ENCODE measurements around the gene RAB4A.

Gene RAB4A

DNA sequence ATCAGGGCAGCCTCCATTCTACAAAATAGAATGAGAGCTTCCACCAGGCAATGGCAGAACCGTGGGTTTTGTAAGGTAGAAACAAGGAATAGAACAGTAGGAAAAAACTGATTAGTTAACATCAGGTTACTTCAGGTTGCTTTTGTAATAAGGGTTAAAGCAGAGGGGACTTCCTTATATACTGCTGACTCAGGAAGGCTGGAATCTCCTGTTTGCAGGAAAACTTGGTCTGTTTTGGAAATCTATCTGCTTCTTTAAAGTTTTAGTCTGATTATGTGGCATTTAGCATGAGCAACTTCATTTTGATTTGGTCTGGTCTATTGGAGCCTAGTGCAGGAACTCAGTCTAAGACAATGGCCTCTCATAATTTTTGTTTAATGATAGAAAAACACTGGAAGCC lies 32.7 kb upstream of the RAB4A start:
- no peaks in the 10 kb centered on the region for H3K36me3 ChIP-seq (replicated peaks)
- DNase-seq, result no peak
- no peak overlapping the region for H3K4me3 ChIP-seq (ENCODE audit: low read depth, low read length)
- in situ Hi-C loops (cut with HindIII; ENCODE audit: low pct_ligation_motif_present, low sequenced_read_pairs), result no loop called here
- peaks cover 2% of the 10 kb centered on the region for H3K27me3 ChIP-seq (replicated peaks)
- H3K27ac ChIP-seq, result no peak overlapping the region
- TF ChIP-seq, protein P1, sequence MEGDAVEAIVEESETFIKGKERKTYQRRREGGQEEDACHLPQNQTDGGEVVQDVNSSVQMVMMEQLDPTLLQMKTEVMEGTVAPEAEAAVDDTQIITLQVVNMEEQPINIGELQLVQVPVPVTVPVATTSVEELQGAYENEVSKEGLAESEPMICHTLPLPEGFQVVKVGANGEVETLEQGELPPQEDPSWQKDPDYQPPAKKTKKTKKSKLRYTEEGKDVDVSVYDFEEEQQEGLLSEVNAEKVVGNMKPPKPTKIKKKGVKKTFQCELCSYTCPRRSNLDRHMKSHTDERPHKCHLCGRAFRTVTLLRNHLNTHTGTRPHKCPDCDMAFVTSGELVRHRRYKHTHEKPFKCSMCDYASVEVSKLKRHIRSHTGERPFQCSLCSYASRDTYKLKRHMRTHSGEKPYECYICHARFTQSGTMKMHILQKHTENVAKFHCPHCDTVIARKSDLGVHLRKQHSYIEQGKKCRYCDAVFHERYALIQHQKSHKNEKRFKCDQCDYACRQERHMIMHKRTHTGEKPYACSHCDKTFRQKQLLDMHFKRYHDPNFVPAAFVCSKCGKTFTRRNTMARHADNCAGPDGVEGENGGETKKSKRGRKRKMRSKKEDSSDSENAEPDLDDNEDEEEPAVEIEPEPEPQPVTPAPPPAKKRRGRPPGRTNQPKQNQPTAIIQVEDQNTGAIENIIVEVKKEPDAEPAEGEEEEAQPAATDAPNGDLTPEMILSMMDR (IDR thresholded peaks at IDR 0.05; ENCODE audit: low read depth, low read length, missing control alignments), result no peak

DNA sequence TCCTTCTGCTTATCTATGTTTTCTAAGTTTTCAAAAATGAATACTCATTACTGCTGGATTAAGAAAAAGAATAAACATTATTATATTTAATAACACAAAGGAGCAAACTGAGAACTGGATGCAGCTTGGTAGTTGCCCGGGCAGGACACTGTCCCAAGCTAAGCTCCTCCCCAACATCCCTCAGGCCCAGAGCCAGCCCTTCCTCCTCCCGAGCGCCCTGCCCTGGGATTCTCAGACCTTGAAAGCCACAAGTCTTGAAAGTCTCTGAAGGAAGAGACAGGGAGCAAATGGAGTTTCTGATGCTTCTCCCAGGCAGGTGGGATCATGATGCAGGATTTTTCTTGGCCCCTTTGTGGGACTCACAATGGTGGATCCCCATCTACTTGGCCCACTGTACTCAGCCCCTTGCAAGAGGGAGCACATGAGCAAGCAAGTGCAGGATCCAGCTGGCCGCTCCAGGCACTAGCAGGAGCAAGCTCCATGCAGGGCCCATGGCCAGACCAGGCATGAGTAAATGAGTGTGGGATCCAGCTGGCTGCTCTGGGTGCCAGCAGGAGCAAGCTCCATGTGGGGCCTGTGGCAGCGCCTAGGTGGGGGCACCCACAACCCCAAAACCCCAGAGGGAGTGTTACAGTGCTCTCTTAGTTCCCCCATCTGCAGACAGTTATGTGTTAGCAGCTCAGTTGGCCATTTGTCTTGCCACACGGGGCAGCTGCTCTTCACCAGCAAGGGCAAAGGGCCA lies 32.1 kb upstream of the RAB4A start:
- no peak overlapping the region for H3K4me3 ChIP-seq (ENCODE audit: low read depth, low read length)
- H3K36me3 ChIP-seq (replicated peaks), result no peaks in the 10 kb centered on the region
- in situ Hi-C loops (cut with HindIII; ENCODE audit: low pct_ligation_motif_present, low sequenced_read_pairs), result no loop called here
- DNase-seq, result no peak
- no peak overlapping the region for H3K27ac ChIP-seq
- TF ChIP-seq, protein P1 (IDR thresholded peaks at IDR 0.05; ENCODE audit: low read depth, low read length, missing control alignments), result no peak
- peaks cover 2% of the 10 kb centered on the region for H3K27me3 ChIP-seq (replicated peaks)

DNA sequence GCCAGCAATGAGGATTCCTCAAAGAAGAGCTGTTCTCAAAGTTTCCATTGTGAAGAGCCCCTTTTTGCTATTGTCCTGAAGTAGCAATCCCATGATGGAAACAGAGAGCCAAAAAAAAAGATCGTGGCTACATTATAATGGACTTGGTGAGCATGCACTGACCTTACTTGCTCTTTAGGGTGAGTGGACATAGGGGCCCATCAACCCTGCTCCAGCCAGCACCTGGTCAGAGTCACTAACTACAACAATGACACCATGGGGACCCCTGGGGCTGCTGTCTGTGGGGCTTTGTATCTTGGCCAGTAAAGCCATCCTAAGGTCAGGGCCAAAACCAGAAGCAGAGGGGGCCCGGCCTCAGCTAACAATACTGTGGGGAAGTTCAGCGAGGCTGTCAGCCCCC lies 30.4 kb upstream of the RAB4A start:
- Histone ChIP-seq H3K27ac (no peak overlapping the region), H3K36me3 (replicated peaks) (no peaks in the 10 kb centered on the region), H3K27me3 (replicated peaks) (no peaks in the 10 kb centered on the region), H3K4me3 (ENCODE audit: low read depth, low read length) (no peak overlapping the region)
- TF ChIP-seq, protein P1 (IDR thresholded peaks at IDR 0.05; ENCODE audit: low read depth, low read length, missing control alignments), result no peak
- DNase-seq, result no peak
- in situ Hi-C loops (cut with HindIII; ENCODE audit: low pct_ligation_motif_present, low sequenced_read_pairs), result no loop called here

DNA sequence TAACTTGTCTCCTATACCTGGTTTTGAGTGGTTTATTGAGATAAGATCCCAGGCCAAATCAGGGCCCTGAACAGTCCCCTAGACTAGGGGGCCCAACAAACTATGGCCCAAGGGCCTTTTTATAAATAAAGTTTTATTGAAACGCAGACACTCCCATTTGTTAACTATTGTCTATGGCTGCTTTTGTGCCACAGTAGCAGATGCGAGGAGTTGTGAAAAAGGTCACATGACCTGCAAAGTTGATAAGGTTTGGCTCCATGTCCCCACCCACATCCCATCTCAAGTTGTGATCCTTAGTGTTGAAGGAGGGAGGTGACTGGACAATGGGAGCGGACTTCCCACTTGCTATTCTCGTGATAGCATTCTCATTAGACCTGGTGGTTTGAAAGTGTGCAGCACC lies 29.5 kb upstream of the RAB4A start:
- TF ChIP-seq, protein P1 (IDR thresholded peaks at IDR 0.05; ENCODE audit: low read depth, low read length, missing control alignments), result no peak
- Histone ChIP-seq H3K36me3 (replicated peaks) (no peaks in the 10 kb centered on the region), H3K27me3 (replicated peaks) (no peaks in the 10 kb centered on the region), H3K27ac (no peak overlapping the region), H3K4me3 (ENCODE audit: low read depth, low read length) (no peak overlapping the region)
- in situ Hi-C loops (cut with HindIII; ENCODE audit: low pct_ligation_motif_present, low sequenced_read_pairs), result no loop called here
- no peak for DNase-seq

DNA sequence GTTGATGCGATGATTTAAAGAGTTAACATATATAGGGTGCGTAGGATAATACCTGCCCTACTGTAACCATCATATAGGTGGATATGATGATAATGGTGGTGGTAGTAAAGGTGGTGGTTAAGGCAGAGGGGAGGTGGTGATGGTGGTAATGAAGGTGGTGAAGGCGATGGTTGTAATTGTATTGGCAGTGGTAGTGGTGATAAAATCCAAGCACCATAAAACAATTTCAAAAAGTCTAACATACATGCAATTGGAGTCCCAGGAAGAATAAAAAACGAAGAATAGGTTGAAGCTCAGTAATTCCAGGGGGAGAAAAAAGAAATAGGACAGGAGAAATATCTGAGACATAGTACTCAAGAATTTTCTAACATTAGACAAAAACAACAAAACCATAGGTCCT lies 27.3 kb upstream of the RAB4A start:
- Histone ChIP-seq H3K27ac (no peak overlapping the region), H3K4me3 (ENCODE audit: low read depth, low read length) (no peak overlapping the region), H3K36me3 (replicated peaks) (no peaks in the 10 kb centered on the region), H3K27me3 (replicated peaks) (no peaks in the 10 kb centered on the region)
- TF ChIP-seq, protein P1 (IDR thresholded peaks at IDR 0.05; ENCODE audit: low read depth, low read length, missing control alignments), result no peak
- DNase-seq, result no peak
- in situ Hi-C loops (cut with HindIII; ENCODE audit: low pct_ligation_motif_present, low sequenced_read_pairs), result no loop called here

DNA sequence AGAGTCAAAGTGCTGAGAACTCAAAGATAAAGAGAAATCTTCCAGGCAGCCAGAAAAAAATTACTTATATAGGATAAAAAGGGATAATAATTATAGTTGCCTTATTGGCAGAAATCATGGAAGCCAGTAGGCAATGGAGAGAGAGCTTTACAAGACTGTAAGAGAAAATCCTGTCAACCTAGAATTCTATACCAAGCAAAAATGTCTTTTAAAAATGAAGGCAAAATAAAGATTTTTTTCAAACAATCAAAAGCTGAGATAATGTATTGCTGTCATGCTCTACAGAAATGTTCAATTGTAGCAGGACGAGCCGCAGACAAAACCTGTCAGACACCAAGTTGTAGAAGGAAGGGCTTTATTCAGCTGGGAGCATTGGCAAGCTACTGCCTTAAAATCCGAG lies 26.8 kb upstream of the RAB4A start:
- in situ Hi-C loops (cut with HindIII; ENCODE audit: low pct_ligation_motif_present, low sequenced_read_pairs), result no loop called here
- TF ChIP-seq, protein P1 (IDR thresholded peaks at IDR 0.05; ENCODE audit: low read depth, low read length, missing control alignments), result no peak
- peaks cover 3% of the 10 kb centered on the region for H3K27me3 ChIP-seq (replicated peaks)
- no peak overlapping the region for H3K27ac ChIP-seq
- H3K36me3 ChIP-seq (replicated peaks), result no peaks in the 10 kb centered on the region
- no peak overlapping the region for H3K4me3 ChIP-seq (ENCODE audit: low read depth, low read length)
- DNase-seq, result no peak

Data from brain microvascular endothelial cell (primary cell).